GM12878 (cell line): Measurements from ENCODE around the gene SMCO1. TPM values are rescaled to one million over a fixed set of nuclear protein-coding genes. Genes with fewer than 3 reads are reported as not detected.

ENCODE experiments used
- ASH2L ChIP-seq: fragments of 300-600, 200-600 bp; sonication (generic); IDR thresholded peaks from 2 replicates; pipeline ENCODE4 v1.6.1; 2017; ENCODE audit warnings: low read depth, mild to moderate bottlenecking, borderline replicate concordance
- ATF7 ChIP-seq: fragments of 450-650 bp; IDR thresholded peaks from 2 replicates; pipeline ENCODE4 v1.6.1; 2016; ENCODE audit warnings: low read depth, mild to moderate bottlenecking
- BMI1 ChIP-seq: fragments of 450-650 bp; IDR thresholded peaks from 2 replicates; pipeline ENCODE4 v1.6.1; 2016; ENCODE audit warnings: mild to moderate bottlenecking, moderate library complexity, borderline replicate concordance
- BRCA1 ChIP-seq: IDR thresholded peaks from 2 replicates; pipeline ENCODE4 v1.6.1; 2011; ENCODE audit warnings: low read depth, low read length, improper control_type of control experiment
- CHD2 ChIP-seq: IDR thresholded peaks from 2 replicates; pipeline ENCODE4 v1.6.1; 2011; ENCODE audit warnings: low read depth, low read length, improper control_type of control experiment, borderline replicate concordance
- CREM ChIP-seq: IDR thresholded peaks from 2 replicates; pipeline ENCODE4 v1.6.1; 2014; ENCODE audit warnings: antibody characterized with exemption, low read depth
- EED ChIP-seq: sonication (generic); IDR thresholded peaks from 2 replicates; pipeline ENCODE4 v1.6.1; 2016; ENCODE audit warnings: antibody characterized with exemption, low read depth
- EGR1 ChIP-seq, 2 experiments: IDR thresholded peaks; 1 replicate in 1 of 2; 2 replicates in 1 of 2; pipeline ENCODE4 v1.6.1; 2011 to 2012; ENCODE audit warnings: low read depth in 2 of 2, low read length in 2 of 2, borderline replicate concordance in 1 of 2, mild to moderate bottlenecking in 1 of 2, moderate library complexity in 1 of 2
- GATAD2B ChIP-seq: fragments of 450-650 bp; conservative IDR thresholded peaks from 2 replicates; pipeline ENCODE4 v1.6.1; 2017; ENCODE audit warnings: low read depth, mild to moderate bottlenecking, moderate library complexity
- NBN ChIP-seq: fragments of 450-650 bp; IDR thresholded peaks from 2 replicates; pipeline ENCODE4 v1.6.1; 2016
- NFYA ChIP-seq: IDR thresholded peaks from 2 replicates; pipeline ENCODE4 v1.6.1; 2011; ENCODE audit warnings: low read depth, mild to moderate bottlenecking, low read length, improper control_type of control experiment, borderline replicate concordance
- NR2F1 ChIP-seq: fragments of 450-650 bp; conservative IDR thresholded peaks from 2 replicates; pipeline ENCODE4 v1.6.1; 2017; ENCODE audit warnings: mild to moderate bottlenecking
- PAX8 ChIP-seq: fragments of 450-650 bp; IDR thresholded peaks from 2 replicates; pipeline ENCODE4 v1.6.1; 2017; ENCODE audit warnings: mild to moderate bottlenecking, moderate library complexity
- POLR2AphosphoS2 ChIP-seq: IDR thresholded peaks from 2 replicates; pipeline ENCODE4 v1.6.1; 2011; ENCODE audit warnings: low read depth, mild to moderate bottlenecking, low read length, improper control_type of control experiment, moderate library complexity
- RUNX3 ChIP-seq: IDR thresholded peaks from 2 replicates; pipeline ENCODE4 v1.6.1; 2012; ENCODE audit warnings: low read length, inconsistent platforms
- SMAD5 ChIP-seq: IDR thresholded peaks from 2 replicates; pipeline ENCODE4 v1.6.1; 2016; ENCODE audit warnings: antibody characterized with exemption, low read depth
- SP1 ChIP-seq: IDR thresholded peaks from one replicate; pipeline ENCODE4 v1.6.1; 2011; ENCODE audit warnings: low read depth, low read length
- SRF ChIP-seq, 2 experiments: IDR thresholded peaks; 2 replicates each; pipeline ENCODE4 v1.6.1; 2011; ENCODE audit warnings: low read depth in 2 of 2, low read length in 2 of 2, mild to moderate bottlenecking in 1 of 2, moderate library complexity in 1 of 2
- WRNIP1 ChIP-seq: IDR thresholded peaks from 2 replicates; pipeline ENCODE4 v1.6.1; 2011; ENCODE audit warnings: low read depth, low read length, improper control_type of control experiment, borderline replicate concordance
- ZBED1 ChIP-seq: IDR thresholded peaks from 2 replicates; pipeline ENCODE4 v1.6.1; 2016; ENCODE audit warnings: borderline replicate concordance
- ZNF217 ChIP-seq: fragments of 450-650 bp; IDR thresholded peaks from 2 replicates; pipeline ENCODE4 v1.6.1; 2017; ENCODE audit warnings: antibody characterized with exemption, mild to moderate bottlenecking
- polyA plus RNA-seq, 11 experiments: library from polyadenylated mRNA; depleted of rRNA in 4 of 11; unstranded in 6 of 11; stranded (reverse) in 5 of 11; fragments of >200 nt; fragmentation: Nextera tagmentation in 4 of 11; fragmentation: Illumina TruSeq in 1 of 11; extraction: Ambion mirVana in 4 of 11; extraction: Trizol in 1 of 11; gene quantifications; 1 replicate in 1 of 11; 2 replicates in 10 of 11; pipeline versions ENCODE4 v1.2.1 to v1.2.3, GENCODE V29; 2011 to 2016; ENCODE audit warnings: inconsistent platforms in 2 of 11, missing spikeins in 2 of 11, low read depth in 1 of 11
- total RNA-seq, 4 experiments: library from RNA; depleted of rRNA in 3 of 4; stranded (reverse); fragments of >200 nt in 3 of 4; fragmentation: Illumina TruSeq in 1 of 4; extraction: Trizol in 1 of 4; gene quantifications; 2 replicates each; pipeline versions ENCODE4 v1.2.1 to v1.2.3, GENCODE V29; 2013 to 2021
- TF ChIP-seq, protein P1 (sequence below): IDR thresholded peaks from 2 replicates; pipeline ENCODE4 v1.6.1; 2011; ENCODE audit warnings: borderline replicate concordance, low read depth, mild to moderate bottlenecking, moderate library complexity, low read length; ENCODE audit not compliant: insufficient read depth, poor library complexity, severe bottlenecking
- TF ChIP-seq, protein P2 (sequence below): IDR thresholded peaks from 2 replicates; pipeline ENCODE4 v1.6.1; 2012; ENCODE audit warnings: low read depth, low read length, improper control_type of control experiment
- TF ChIP-seq, protein P3 (sequence below): fragments of 450-650 bp; IDR thresholded peaks from 2 replicates; pipeline ENCODE4 v1.6.1; 2017; ENCODE audit warnings: mild to moderate bottlenecking
- TF ChIP-seq, protein P4 (sequence below): IDR thresholded peaks from 2 replicates; pipeline ENCODE4 v1.6.1; 2012; ENCODE audit warnings: low read depth, low read length, improper control_type of control experiment

Gene SMCO1
- total and polyA plus RNA-seq, 10 of the 15 experiments (the other 5 are each of a cell fraction or from before 2014, with no cell fraction given): 0.05 TPM; not detected in 9

DNA sequence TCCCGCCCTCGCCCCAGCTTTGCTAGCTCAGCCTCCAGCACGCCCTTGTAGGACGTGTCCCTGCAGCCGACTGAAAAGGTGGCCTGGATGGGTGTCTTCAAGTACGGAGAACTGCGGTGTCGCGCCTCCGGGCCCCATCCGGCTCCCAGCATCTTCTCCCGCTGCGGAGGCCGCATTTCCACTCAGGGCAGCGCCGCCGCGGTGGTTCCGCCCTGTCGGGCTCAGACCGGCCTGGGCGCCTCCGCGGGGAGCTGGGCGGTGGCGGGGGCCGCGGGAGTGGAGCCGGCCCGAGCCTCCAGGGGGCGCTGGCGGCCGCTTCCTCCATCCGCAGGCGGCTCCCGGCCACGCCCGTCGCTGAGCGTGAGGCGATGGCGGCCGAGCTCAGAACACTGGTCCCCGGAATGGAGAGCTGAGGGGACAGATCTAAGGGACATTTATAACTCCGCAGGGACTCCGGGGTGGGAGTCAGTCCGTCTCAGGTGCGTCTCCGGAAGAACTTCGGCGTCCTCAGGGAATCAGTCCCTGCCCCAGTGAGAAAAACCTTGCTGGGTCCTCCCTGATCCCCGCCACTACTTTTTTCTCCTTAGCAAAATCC lies 13.6 kb upstream of the SMCO1 start (continued):
- TF ChIP-seq, protein P1, sequence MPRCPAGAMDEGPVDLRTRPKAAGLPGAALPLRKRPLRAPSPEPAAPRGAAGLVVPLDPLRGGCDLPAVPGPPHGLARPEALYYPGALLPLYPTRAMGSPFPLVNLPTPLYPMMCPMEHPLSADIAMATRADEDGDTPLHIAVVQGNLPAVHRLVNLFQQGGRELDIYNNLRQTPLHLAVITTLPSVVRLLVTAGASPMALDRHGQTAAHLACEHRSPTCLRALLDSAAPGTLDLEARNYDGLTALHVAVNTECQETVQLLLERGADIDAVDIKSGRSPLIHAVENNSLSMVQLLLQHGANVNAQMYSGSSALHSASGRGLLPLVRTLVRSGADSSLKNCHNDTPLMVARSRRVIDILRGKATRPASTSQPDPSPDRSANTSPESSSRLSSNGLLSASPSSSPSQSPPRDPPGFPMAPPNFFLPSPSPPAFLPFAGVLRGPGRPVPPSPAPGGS: peak; percentile 22
- TF ChIP-seq CHD2 (no peak), GATAD2B (0 out of 2 replicates have a peak, but pooled peaks have one; percentile 33), CREM (no peak; the same call in 1 of the 2 replicates), ASH2L (no peak), NBN (no peak), WRNIP1 (no peak), SMAD5 (peak; percentile 90), EGR1 (IDR thresholded peaks at IDR 0.05; ENCODE audit: borderline replicate concordance in 1 of 2, low read depth in 2 of 2, low read length in 2 of 2) (peak in 1 of 2 experiments; percentile 48; a peak in 1 of 3 replicates), PAX8 (no peak), ATF7 (no peak), EED (peak; percentile 38; the same call in 1 of the 2 replicates), NR2F1 (no peak), NFYA (no peak), SRF (IDR thresholded peaks at IDR 0.05; ENCODE audit: low read depth in 2 of 2, low read length in 2 of 2) (no peak), BMI1 (no peak), POLR2AphosphoS2 (no peak), BRCA1 (no peak), ZBED1 (no peak), ZNF217 (no peak), RUNX3 (no peak), SP1 (no peak)
- TF ChIP-seq, protein P2, sequence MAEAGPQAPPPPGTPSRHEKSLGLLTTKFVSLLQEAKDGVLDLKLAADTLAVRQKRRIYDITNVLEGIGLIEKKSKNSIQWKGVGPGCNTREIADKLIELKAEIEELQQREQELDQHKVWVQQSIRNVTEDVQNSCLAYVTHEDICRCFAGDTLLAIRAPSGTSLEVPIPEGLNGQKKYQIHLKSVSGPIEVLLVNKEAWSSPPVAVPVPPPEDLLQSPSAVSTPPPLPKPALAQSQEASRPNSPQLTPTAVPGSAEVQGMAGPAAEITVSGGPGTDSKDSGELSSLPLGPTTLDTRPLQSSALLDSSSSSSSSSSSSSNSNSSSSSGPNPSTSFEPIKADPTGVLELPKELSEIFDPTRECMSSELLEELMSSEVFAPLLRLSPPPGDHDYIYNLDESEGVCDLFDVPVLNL: no peak
- TF ChIP-seq, protein P3, sequence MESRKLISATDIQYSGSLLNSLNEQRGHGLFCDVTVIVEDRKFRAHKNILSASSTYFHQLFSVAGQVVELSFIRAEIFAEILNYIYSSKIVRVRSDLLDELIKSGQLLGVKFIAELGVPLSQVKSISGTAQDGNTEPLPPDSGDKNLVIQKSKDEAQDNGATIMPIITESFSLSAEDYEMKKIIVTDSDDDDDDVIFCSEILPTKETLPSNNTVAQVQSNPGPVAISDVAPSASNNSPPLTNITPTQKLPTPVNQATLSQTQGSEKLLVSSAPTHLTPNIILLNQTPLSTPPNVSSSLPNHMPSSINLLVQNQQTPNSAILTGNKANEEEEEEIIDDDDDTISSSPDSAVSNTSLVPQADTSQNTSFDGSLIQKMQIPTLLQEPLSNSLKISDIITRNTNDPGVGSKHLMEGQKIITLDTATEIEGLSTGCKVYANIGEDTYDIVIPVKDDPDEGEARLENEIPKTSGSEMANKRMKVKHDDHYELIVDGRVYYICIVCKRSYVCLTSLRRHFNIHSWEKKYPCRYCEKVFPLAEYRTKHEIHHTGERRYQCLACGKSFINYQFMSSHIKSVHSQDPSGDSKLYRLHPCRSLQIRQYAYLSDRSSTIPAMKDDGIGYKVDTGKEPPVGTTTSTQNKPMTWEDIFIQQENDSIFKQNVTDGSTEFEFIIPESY: no peak
- TF ChIP-seq, protein P4, sequence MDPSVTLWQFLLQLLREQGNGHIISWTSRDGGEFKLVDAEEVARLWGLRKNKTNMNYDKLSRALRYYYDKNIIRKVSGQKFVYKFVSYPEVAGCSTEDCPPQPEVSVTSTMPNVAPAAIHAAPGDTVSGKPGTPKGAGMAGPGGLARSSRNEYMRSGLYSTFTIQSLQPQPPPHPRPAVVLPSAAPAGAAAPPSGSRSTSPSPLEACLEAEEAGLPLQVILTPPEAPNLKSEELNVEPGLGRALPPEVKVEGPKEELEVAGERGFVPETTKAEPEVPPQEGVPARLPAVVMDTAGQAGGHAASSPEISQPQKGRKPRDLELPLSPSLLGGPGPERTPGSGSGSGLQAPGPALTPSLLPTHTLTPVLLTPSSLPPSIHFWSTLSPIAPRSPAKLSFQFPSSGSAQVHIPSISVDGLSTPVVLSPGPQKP: no peak
